ENCODE measurements around the gene CADPS2.

The CADPS2 gene

DNA sequence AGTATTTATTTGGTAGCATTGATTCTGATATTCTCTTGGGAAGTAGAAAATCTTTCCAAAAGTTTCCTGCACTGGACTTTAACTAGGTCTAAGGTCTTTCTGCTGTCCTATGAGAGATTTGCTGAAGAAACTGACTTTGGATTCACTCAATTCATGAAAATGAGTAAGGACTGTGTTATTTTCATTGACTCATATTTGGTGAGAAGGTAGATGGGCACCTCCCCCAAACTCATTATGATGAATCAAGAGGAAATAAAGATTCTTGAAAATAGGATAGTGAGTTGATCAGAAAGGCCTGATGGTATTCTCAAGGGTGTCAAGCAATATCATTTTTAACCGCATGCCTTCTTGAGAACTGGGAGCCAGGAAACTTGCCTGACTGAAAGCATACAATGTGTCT lies 297.6 kb downstream of the CADPS2 start:
- no peak for DNase-seq

DNA sequence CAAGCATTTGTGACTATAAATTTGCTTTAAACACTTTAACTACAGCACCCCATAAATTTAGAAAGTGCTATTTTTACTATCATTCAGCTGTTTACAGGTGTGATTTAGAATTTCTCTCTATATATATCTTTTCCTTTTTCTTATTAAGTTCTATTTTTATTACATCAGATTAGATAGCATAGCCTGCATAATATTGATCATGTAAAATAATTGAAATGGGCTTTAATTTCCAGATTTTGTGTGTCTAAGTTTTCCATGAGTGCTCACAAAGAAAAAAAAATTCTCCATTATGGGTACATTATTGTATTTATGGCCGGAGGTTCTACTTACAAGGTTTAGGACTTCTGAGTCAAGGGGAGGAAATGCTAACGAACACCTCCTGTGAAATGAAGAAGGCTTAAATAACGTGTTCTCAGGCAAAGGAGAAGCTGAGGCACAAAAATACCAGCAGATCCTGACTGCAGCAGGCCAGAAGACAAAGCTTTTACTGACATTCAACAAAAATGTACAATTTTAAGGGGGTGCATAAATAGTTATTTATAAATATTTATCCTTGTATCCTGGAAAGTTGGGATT lies 301.5 kb downstream of the CADPS2 start:
- DNase-seq: no peak

DNA sequence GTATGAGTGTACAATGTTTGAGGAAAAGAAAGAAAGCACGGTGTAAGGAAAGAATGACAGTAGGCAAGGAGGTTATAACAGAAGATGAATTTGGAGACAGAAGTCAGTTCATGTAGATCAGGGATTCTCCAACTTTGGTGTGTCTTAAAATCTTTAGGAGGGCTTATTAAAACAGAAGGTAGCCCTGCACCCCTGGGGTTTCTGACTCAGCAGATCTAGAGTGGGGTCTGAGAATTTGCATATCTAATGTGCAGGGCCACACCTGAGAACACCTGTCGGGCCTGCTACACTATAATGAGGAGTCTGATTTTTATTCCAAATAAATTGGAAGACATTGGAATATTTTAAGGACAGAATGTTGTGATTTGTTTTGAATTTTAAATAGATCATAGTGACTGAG lies 307.9 kb downstream of the CADPS2 start:
- no peak for DNase-seq

DNA sequence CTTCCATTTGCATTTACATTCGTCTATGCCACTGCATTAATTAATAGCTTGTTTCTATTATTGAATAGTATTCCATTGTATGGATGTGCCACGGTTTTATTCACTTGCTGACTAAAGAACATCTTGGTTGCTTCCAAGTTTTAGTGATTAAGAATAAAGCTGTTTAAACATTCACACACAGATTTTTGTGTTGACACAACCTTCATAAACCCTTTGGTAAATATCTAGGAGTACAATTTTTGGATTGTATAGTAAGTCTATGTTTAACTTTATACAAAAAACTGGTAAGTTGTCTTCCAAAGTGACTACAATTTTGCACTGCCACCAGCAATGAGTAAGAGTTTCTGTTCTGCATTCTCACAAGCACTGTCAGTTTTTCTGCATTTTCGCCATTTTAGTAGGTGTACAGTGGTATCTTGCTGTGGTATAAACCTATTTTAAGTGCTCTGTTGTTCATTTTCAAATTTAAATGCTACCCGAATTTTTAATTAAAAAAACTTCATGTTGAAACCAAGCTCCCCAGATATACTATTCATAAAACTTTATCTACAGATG lies 308.7 kb downstream of the CADPS2 start:
- DNase-seq: no peak

DNA sequence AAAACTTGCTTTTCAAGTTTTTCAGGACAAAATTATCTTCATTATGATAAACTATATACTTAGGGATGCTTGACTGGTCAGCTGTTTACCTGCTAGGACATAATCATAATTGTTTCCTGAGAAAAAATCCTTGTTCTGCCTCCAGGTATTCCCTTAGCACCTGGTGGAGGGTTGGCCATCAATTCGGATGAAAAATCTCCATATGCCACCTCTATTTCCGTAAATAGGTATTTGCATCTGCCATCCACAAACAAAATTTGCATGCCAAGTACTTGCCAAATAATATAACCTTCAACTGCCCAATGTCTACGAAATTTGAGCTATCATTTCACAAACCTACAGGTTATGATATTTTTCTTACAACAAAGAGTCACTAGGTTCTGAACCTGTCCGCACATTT lies 313.6 kb downstream of the CADPS2 start:
- DNase-seq: no peak

DNA sequence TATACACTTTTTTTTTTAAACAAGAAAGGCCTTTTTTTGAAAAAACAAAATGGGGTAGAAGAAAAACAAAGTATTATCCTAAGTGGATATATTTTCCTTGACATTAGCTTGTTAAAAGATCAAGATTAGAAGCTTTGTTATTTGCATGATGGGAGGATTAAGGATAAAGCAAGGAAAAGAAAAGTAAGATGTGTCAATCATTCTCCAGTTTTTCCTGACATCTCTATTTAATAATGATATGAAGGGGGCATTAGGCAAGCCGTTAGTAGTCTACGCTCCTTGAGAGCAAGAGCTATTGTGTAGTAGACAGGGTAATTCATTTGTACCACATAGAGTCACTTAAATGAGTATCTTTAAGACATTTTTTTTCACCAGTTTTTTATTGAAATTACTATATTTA lies 324.9 kb downstream of the CADPS2 start:
- no peak for DNase-seq

DNA sequence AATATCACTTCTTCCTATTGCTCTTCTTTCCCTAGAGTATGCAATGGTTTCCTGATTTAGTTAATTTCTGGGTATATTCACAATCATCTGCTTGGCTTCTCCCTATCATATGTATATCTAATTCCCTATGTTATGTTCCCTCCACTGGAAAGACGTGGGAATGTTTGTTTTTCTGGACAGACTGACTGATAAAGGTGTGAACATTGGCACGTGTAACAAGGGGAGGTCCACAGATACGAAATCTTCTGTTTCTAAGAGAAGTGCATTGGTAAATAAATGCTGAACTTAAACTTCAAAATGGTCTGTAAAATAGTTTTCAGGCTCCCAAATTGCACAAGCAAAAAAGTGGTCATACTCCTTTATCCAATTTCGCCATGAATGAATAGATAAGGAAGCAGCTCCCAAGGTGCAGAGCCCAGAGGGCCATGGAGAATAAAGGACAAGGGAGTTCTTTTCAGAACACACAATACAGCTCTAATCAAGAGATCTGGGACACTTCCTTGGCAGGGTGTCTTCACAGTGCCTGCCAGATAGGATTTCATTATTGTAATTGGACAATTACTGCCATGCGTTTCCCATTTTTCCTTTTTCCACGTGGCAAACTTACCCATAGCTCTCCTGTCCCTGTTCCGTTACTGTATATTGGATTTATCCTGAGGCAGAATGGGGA lies 329.3 kb downstream of the CADPS2 start:
- DNase-seq: no peak

DNA sequence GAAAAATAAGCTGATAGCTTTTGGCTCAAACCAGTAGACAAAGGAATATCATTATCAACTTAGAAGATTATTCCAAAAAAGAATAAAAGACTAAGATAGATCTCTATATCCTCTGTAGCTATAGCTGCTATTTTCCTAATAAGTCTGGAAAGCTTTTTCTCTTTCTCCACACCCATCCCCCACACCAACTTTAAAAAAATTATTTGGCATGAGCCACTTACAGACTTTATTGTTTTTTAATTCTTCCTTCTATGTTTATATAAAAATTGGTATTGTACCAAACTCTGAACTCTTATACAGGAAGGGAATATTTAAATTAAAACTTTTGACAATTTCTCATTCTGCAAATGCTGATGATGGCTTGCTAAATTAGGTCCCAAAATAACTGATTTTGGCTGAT lies 330.0 kb downstream of the CADPS2 start:
- DNase-seq: no peak

DNA sequence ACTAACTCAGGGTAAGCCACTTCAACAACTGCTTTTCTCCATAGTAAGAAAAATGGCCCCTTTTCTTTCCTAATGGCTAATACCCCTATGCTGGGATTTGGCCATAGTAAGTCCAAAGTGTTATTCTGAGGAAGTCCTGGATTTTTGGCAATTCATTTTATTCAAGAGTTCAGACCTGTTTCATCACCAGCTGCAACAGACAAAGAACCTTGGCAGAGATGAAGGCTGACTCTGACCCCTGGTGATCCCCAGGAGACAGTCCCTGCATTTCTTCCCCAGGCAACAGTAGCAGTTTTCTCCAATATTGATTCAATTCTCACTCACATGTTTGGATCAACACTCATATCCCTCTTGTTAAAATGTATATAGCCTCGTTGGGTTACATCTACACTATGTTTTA lies 332.5 kb downstream of the CADPS2 start:
- DNase-seq: no peak

DNA sequence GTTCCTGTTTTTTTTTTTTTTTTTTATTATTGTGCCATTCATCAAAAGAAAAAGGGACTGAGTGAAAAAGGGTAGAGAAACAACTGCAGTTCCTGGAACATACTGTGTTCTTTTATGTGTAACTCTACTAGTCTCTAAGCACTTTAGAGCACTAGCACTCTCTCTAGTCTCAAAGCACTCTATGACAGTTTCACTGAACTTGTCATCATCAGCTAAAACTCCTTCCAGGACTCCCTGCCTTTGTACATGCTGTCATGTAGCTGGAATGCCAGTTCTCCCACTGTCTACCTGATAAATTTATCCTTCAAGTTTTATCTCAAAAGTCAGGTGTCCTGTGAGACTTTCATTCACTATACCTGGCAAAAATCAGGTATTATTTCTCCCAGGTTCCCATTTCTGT lies 333.5 kb downstream of the CADPS2 start:
- no peak for DNase-seq

DNA sequence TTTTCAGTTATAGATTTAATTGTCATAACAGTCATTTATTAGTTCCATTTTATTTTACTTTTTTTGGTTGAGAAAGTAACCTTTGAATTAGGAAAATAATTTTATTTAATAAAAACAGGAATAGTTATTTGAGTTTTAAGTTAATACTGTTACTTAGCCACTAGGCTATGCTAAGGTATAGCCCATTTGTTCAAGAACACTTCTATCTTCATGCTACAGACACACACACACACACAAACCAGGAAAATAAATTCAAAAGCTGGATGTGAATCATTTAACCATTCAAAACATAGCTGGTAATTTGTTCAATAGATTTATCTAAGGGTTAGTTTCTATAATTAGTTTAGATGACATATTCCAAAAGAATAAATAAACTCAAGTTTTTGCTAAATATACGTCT lies 335.7 kb downstream of the CADPS2 start:
- no peak for DNase-seq

DNA sequence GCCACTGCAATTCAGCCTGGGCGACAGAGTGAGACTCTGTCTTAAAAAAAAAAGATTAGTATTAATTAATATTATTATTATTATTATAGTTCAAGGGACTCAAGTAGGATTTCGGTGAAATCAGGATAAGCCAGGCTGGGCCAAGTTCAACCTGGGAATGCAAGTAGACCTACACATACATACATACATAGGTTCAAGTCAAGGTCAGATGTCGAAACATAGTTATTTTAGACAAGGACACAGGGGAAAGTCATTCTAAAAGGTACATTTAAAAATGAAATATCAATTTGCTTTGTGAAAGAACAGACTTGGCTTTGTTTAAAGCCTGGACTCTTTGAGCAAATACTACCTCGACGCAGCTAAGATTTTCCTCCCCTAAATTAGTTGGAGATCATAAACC lies 336.7 kb downstream of the CADPS2 start:
- no peak for DNase-seq

DNA sequence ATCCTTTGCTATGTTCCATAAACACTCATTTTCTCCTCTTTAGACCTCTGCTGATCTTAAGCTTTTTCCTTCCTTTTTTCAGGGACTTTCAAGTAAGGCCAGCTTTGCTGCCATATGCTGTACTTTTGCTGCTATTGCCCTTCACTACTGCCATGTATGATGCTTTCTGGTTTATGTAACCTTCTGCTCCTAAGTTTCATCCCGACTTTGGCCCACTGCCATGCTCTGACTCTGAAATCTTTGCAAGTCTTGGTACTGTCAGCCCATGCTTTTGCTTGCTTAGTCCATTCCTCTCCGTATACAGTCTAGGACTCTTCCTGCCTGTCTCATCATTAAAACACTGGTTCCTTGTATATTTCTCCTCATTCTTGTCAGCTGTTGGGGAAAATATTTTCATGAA lies 339.8 kb downstream of the CADPS2 start:
- DNase-seq: no peak

DNA sequence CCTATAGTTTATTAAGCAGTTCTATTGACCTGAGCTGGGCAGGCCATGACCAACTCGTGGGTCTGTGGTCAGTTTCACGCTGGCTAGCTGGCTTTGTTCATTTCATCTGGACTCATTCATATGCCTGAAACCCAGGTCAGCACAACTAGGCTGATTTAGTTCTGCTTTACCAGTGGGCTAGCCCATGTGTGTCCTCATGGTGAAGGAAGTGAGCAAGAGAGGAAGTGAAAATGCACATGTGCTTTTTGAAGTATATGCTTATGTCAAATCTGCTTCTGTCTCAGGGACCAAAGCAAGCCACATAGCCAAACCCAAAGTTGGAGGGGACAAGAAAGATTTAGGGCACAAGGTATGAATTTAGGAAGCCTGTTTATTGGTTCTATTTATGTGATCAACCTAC lies 341.8 kb downstream of the CADPS2 start:
- DNase-seq: no peak

DNA sequence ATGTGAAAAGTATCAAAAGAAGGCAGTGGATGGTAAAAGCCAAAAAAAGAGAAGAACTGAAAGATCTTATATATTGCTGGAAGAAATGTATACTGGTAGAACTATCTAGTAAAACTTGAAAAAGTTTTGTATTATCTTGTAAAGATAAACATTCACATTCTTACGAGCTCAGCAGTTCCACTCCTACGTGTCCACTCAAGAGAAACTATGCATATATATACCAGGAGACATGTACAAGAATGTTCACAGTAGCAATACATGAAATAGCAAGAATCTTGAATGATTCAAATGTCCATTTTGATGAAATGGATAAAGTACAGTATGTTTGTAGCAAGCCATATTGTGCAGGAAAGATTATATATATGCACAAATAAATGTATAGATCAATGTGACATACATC lies 342.4 kb downstream of the CADPS2 start:
- no peak for DNase-seq

DNA sequence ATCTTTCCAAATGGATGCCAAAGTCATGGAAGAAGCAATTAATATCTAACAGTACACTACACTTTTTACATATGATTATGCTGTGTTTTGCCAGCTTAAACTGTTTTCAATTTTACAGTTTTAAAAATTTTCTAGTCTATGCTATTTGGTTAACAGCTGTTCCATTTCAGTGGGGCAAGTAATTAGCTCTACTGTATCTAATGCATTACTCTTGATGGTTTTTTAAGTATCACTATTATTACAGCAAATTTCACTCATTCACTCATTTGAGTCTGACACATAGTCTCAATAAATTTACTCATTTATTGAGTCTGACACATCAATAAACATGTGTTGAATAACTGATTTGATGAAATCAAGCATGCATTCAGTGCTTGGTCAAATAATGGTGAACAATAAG lies 343.1 kb downstream of the CADPS2 start:
- no peak for DNase-seq

DNA sequence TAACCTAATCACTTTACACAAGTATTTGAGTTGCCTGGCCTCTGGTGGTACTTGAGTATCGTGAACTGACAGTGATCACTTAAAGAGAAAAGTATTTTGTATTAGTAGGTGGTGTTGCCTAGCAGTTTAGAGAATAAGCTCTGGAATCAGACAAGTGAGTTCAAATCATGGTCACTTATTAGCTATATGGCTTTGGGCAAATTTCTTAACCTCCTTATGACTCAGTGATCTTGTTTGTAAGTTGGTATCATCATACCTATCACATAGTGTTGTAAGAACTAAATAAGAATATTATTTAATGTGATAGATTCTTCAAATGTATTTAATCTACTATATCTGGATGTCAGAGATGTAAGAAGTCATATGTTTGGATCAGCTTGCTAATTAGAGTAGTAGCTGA lies 351.2 kb downstream of the CADPS2 start:
- DNase-seq: no peak

DNA sequence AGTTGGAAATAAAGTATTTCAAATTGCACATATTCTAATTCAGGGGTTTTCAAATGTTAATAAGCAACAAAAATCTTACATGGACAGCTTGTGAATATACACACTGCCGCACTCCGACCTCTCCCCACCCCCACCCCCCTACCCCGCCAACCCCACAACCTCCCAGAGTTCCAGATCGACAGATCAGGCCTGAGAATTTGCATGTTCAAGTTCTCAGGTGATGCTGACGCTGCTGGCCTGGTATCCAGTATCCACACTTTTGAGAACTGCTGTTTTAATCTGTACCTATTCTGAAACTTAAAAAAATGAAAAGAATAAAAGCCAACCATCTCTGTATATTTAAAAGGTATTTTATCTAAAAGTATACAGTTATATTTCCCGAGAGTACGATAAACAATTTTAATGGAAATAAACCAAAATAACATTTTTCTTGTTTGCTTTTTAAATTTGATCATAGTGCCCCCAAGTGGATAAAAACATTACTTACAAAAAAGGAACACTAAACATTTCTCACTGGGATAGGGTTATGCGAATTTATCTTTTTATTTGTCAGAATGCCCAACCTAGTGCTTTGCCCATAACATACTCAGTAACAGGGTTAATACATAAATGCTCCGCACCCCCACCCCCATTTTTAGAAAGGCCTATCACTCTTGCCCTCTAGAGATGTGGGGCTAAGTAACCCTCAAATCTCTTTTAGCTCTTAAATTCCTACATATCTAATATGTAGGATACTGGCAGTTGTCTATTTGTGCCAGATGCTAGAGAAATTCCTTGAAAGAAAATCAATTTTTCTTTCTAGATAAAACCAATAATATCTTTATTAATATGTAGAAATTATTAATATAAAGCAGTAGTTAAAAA lies 353.6 kb downstream of the CADPS2 start:
- DNase-seq: no peak

DNA sequence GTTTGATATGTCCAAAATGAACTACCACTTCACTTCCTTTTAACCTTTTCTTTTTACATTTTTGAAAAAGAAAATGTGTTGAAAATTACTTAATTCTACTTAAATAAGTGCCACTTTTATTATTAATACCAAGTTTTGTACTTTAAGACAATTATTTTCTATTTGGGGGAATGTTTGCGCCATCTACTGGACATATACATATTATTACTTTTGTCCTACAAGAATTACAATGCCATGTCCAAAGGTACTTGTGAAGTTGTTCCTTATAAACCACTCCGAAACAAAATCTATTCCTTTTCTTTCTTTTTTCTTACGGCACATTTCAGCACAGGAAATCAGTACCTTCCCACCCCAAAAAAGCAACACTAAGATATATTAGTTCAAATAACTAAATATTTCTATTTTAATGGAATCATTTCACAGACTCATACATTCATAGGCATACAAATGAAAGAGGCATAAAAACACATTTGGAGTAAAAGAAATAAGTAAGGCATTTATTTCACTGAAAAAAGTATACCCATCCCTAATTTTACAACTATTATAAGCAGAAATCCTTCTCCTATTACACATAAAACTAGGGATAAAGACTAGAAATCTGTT lies 357.3 kb downstream of the CADPS2 start:
- no peak for DNase-seq

DNA sequence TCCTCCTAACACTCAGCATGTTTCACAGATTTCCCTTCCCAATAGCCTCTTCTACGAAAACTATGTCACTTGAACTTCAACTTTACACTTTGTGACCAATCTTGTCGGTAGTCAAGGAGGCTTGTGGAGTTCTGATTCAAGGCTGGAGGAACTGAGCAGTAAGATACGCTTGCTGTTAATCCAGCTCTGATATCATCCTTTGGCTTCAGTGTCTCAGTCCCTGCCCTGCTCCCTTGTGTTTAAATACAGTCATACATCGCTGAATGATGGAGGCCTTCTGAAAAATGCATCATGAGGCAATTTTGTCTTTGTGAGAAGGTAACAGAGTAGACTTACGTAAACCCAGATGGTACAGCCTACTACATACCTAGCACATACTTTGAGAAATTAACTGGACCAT lies 360.9 kb downstream of the CADPS2 start:
- no peak for DNase-seq

DNA sequence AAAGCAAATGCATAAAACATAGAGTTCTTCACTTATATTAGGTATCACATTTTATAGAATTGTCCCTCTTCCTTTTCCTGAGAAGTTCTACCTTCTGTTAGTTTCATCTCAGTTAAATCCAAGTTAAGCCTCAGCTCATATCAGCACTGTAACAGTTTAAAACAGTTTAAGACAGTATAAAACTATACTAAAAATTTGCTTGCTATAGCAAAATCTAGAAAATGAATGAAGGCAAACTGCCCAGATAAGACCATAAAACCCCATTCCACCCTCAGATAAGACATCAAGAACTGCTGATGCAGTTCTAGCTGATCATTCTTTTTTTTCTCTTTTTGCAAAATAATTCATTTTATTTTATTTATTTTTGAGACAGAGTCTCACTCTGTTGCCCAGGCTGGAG lies 364.5 kb downstream of the CADPS2 start:
- DNase-seq: no peak

DNA sequence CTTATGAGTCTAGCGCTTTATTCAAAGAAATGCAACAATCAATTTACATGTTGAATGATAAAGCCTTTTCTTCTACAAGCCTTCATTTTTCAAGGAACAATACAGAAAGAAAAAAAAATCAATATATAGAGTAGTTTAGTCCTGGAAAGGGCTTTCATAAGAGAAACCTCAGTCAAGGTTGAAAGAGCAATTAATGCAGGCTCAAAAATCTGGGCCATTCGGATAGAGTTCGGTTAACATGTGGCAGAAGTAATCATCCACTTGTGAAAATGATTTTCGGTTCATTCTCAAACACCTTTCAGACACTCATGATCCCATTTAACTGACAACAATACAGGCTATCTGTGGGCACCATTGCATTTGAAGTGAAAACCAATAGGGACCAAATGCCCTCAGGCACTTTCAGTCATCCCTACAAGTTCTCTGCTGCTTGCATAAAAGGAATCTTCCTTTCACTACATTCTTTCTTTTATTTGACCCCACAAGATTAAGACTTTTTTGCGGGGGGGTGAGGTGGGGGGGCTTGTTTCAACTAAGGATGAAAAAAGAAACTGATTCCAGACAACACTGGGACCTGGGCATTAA lies 365.2 kb downstream of the CADPS2 start:
- no peak for DNase-seq

DNA sequence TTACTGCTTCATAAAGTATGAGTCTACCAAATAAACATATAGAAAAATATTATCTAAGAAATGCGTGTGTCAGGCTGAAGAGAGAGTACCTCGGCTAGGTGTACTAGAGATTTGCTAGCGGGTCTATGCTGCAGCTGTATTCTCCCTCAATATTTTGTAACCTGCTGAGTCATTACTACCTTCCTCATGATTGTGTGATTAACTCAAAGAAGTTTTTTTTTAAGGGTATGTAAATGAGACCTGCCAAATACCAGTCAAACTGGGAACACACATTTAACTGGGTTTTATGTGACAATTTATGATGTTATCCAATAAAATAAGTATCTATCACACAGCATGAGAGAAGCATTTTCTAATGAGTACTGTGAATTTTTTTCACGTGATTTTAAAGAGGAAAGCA lies 367.8 kb downstream of the CADPS2 start:
- DNase-seq: no peak
